Duodenal mucosa (tissue), 2 donors: ENCODE data around the gene NOXA1.
A peak's percentile ranks its signal among the peaks of the same experiment; 100 is the strongest.

ENCODE experiments used
- H3K27ac ChIP-seq: one replicate; pipeline ENCODE4 v1.7.0; 2013; ENCODE audit warnings: low read depth, low read length
- H3K27me3 ChIP-seq, 2 donors: one replicate each; pipeline ENCODE4 v1.7.0; 2013; ENCODE audit warnings: low read length in 2 of 2, control low read depth in 1 of 2; ENCODE audit not compliant: insufficient read depth in 2 of 2, control insufficient read depth in 1 of 2
- H3K36me3 ChIP-seq, 2 donors: one replicate each; pipeline ENCODE4 v1.7.0; 2013; ENCODE audit warnings: low read length in 2 of 2, control low read depth in 1 of 2; ENCODE audit not compliant: insufficient read depth in 2 of 2, control insufficient read depth in 1 of 2
- H3K4me1 ChIP-seq, 2 donors: one replicate each; pipeline ENCODE4 v1.7.0; 2013; ENCODE audit warnings: low read length in 2 of 2, control low read depth in 1 of 2; ENCODE audit not compliant: insufficient read depth in 2 of 2, control insufficient read depth in 1 of 2
- H3K4me3 ChIP-seq, 2 donors: one replicate each; pipeline ENCODE4 v1.7.0; 2013; ENCODE audit warnings: low read length in 2 of 2, low read depth in 1 of 2
- H3K9ac ChIP-seq, 2 donors: one replicate each; pipeline ENCODE4 v1.7.0; 2013; ENCODE audit warnings: low read length in 2 of 2, low read depth in 1 of 2
- H3K9me3 ChIP-seq, 2 donors: one replicate each; pipeline ENCODE4 v1.7.0; 2013; ENCODE audit warnings: low read length in 2 of 2, control low read depth in 1 of 2; ENCODE audit not compliant: control insufficient read depth in 1 of 2

The NOXA1 gene

GRCh38 chr9:137456864-137457405, 33.7 kb downstream of the NOXA1 start:
- H3K36me3 ChIP-seq = peaks cover 3 to 8% of the 10 kb centered on the region in 2 donors
- H3K9me3 ChIP-seq = no peaks in the 10 kb centered on the region
- no peak overlapping the region for H3K4me3 ChIP-seq
- H3K27me3 ChIP-seq = no peaks in the 10 kb centered on the region
- peaks cover 13 to 36% of the 10 kb centered on the region in 2 donors for H3K4me1 ChIP-seq
- no peak overlapping the region for H3K9ac ChIP-seq
- H3K27ac ChIP-seq = no peak overlapping the region

- peaks cover 0 to 8% of the 10 kb centered on the region in 2 donors for H3K36me3 ChIP-seq
- no peaks in the 10 kb centered on the region for H3K9me3 ChIP-seq
- peak overlapping the region in 1 of 2 donors; percentile 68 for H3K4me3 ChIP-seq
- H3K27ac ChIP-seq = no peak overlapping the region
- peak overlapping the region in 1 of 2 donors; percentile 77 for H3K9ac ChIP-seq
- H3K4me1 ChIP-seq = peaks cover 13 to 38% of the 10 kb centered on the region in 2 donors
- H3K27me3 ChIP-seq = no peaks in the 10 kb centered on the region
These were observed 34.4 kb downstream of the NOXA1 start for GRCh38 chr9:137457406-137458193.

- Histone ChIP-seq H3K9ac (peak overlapping the region; percentile 77), H3K4me1 (peaks cover 13 to 38% of the 10 kb centered on the region in 2 donors)
These were observed 35.3 kb downstream of the NOXA1 start for GRCh38 chr9:137458194-137459151.

GRCh38 chr9:137459152-137459600, 36.0 kb downstream of the NOXA1 start, which contains the start of gene NSMF:
TSS of gene NSMF (minus strand) at chr9:137459334. CDS start at chr9:137459102, 232 bp downstream.
- Histone ChIP-seq H3K4me1 (peaks cover 13 to 38% of the 10 kb centered on the region in 2 donors), H3K4me3 (peak within 1 kb of the TSS; percentile 68), H3K9ac (peak within 1 kb of the TSS; percentile 77 to 79), H3K9me3 (no peaks in the 10 kb centered on the region), H3K36me3 (peaks cover 0 to 2% of the 10 kb centered on the region in 2 donors), H3K27ac (peak within 1 kb of the TSS; percentile 17), H3K27me3 (no peaks in the 10 kb centered on the region)

More at GRCh38 chr9:137458194-137459151, 35.3 kb downstream of the NOXA1 start:
- H3K4me3 ChIP-seq = peak overlapping the region; percentile 62 to 68
- H3K9me3 ChIP-seq = no peaks in the 10 kb centered on the region
- peaks cover 0 to 2% of the 10 kb centered on the region in 2 donors for H3K36me3 ChIP-seq
- H3K27me3 ChIP-seq = no peaks in the 10 kb centered on the region
- no peak overlapping the region for H3K27ac ChIP-seq

GRCh38 chr9:137459601-137460362, 36.6 kb downstream of the NOXA1 start:
- Histone ChIP-seq H3K9me3 (no peaks in the 10 kb centered on the region), H3K4me3 (peak overlapping the region; percentile 62 to 68), H3K36me3 (peaks cover 0 to 2% of the 10 kb centered on the region in 2 donors), H3K27me3 (no peaks in the 10 kb centered on the region), H3K27ac (peak overlapping the region; percentile 17), H3K4me1 (peaks cover 8 to 32% of the 10 kb centered on the region in 2 donors), H3K9ac (peak overlapping the region; percentile 70 to 79)

GRCh38 chr9:137460363-137461315, 37.4 kb downstream of the NOXA1 start:
- no peak overlapping the region for H3K27ac ChIP-seq
- no peaks in the 10 kb centered on the region for H3K27me3 ChIP-seq
- H3K36me3 ChIP-seq = no peaks in the 10 kb centered on the region
- no peak overlapping the region for H3K9ac ChIP-seq
- H3K4me3 ChIP-seq = no peak overlapping the region
- H3K4me1 ChIP-seq = peaks cover 6 to 24% of the 10 kb centered on the region in 2 donors
- H3K9me3 ChIP-seq = no peaks in the 10 kb centered on the region

- Histone ChIP-seq H3K4me1 (peaks cover 6 to 24% of the 10 kb centered on the region in 2 donors), H3K9me3 (no peaks in the 10 kb centered on the region), H3K27ac (no peak overlapping the region), H3K36me3 (no peaks in the 10 kb centered on the region), H3K4me3 (no peak overlapping the region), H3K9ac (no peak overlapping the region), H3K27me3 (no peaks in the 10 kb centered on the region)
These were observed 38.1 kb downstream of the NOXA1 start for GRCh38 chr9:137461316-137461662.

- Histone ChIP-seq H3K27me3 (no peaks in the 10 kb centered on the region), H3K4me1 (peaks cover 6 to 24% of the 10 kb centered on the region in 2 donors), H3K9ac (no peak overlapping the region), H3K36me3 (no peaks in the 10 kb centered on the region), H3K4me3 (no peak overlapping the region), H3K27ac (no peak overlapping the region), H3K9me3 (no peaks in the 10 kb centered on the region)
These were observed 38.6 kb downstream of the NOXA1 start for GRCh38 chr9:137461663-137462395.
